HG02885 (cell line): ENCODE results near the gene KCNN1.
"Not testable (repeated sequence)": the region's sequence is repeated elsewhere in the genome, so short reads cannot be mapped to it uniquely, and the experiment has no call there.

Source experiments
- ATAC-seq: cut with Tn5 transposase; IDR thresholded peaks from one replicate; pipeline ENCODE4 v1.9.1; 2021; ENCODE audit warnings: mild to moderate bottlenecking; ENCODE audit not compliant: unreplicated experiment, poor library complexity

KCNN1 gene

DNA sequence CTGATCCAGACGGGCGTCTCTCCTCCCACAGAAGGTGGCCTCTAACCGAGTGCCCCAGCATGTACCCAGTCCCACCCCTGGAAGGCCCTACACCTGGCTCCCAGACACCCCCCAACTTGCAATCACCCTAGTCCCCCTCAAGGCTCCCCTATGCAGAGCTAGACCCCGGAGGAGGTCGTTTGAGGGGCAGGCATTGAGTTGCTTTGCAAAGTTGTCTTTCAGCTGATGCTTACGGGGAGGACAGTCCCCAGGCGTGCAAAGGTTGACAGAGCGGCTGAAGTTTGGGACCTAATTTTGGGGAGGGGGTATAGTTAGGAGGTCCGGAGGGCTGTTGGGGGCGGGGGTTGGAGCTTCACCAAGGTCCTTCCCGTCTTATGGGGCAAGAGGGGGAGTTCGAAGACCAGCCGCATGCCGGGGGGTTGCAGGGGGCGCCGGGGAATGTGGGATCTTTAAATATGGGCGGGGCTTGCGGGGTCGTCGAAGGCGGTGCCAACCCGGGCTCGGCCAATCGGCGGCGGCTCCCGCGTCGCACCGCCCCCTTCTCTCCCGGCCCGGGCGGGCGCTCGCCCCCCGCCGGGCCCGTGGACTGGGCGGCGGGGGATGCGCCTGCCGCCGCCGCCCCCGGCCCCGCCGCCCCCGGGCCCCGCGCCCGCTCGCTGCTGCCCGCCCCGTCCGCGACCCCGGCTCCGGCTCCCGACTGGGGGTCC lies at the start of gene KCNN1:
TSS of gene KCNN1 (plus strand) at position 558 of the 707 bp plus-strand sequence. CDS start 6,782 bp downstream, outside the sequence.
- no peak for ATAC-seq

DNA sequence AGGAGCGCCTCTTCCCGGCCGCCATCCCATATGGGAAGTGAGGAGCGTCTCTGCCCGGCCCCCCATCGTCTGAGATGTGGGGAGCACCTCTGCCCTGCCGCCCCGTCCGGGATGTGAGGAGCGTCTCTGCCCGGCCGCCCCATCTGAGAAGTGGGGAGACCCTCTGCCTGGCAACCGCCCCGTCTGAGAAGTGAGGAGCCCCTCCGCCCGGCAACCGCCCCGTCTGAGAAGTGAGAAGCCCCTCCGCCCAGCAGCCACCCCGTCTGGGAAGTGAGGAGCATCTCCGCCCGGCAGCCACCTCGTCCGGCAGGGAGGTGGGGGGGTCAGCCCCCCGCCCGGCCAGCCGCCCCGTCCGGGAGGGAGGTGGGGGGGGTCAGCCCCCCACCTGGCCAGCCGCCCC lies 48.8 kb upstream of the KCNN1 start:
- ATAC-seq, result not testable (repeated sequence)

DNA sequence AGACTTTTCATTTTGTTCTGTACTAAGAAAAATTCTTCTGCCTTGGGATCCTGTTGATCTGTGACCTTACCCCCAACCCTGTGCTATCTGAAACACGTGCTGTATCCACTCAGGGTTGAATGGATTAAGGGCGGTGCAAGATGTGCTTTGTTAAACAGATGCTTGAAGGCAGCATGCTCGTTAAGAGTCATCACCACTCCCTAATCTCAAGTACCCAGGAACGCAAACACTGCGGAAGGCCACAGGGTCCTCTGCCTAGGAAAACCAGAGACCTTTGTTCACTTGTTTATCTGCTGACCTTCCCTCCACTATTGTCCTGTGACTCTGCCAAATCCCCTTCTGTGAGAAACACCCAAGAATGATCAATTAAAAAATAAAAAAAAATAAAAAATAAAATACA lies 47.8 kb upstream of the KCNN1 start:
- ATAC-seq, result not testable (repeated sequence)

DNA sequence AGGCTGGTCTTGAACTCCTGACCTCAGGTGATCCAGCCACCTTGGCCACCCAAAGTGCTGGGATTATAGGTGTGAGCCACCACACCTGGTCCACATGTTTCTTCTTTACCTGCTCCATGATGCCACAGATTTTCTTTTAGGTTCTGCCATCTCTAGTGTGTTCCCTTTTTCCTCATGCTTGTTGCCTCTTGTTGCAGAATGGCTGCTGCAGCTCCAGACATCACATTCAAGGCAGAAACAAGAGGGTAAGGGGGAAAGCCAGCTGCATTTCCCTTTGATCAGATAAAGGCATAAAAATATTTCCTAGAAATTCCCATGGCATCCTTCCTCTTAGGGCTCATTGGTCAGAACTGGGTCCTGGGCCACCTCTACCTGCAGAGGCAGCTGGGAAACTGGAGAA lies 46.4 kb upstream of the KCNN1 start:
- no peak for ATAC-seq

DNA sequence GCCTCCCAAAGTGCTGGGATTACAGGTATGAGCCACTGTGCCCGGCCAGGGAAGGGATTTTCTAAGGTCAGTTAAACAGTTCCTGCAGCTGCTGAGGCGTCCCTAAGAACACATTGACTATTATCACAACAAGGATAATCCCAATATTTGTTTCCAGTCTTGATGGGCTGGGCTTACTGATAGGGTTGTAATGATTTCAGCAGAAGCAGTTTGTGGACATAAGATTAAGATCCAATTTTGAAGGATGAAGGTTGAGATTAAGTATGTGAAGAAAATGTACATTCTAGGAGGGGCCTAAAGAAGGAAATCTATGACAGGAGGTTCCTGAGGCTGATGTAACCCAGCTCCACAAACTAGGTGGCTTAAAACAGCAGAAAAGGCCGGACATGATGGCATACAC lies 44.8 kb upstream of the KCNN1 start:
- ATAC-seq, result no peak

DNA sequence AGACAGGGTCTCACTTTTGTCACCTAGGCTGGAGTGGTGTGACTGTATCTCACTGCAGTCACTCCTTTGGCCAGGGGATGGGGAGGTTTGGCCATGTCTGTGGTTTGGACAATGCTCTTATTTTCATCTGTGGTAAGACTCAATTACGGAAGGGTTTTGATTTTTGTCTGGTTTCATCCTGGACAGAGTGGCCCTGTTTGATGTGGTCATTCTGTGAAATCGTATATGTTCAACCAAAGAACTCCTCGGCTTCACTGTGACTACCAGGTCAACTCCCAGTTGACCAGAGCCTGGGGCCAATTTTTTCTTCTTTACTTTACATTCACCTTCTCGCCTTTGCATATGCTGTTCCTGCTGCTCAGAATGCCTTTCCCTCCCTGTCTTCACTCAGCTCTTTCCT lies 40.9 kb upstream of the KCNN1 start:
- no peak for ATAC-seq

DNA sequence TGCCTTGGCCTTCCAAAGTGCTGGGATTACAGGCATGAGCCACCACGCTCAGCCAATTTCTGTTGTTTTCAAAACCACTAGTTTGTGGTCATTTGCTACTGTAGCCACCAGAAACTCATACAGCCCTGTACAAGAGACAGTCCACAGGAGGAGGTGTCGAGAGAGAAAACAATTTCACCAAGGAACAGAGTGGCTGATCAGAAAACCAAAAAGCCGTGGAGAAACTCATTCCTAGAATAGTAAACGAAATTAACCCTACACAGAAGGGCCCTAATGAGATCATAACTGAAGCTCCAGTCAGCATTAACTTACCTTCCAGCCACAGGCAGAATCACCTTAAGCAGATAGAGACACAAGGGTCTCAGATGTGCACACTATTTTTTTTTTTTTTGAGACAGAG lies 37.9 kb upstream of the KCNN1 start:
- no peak for ATAC-seq

DNA sequence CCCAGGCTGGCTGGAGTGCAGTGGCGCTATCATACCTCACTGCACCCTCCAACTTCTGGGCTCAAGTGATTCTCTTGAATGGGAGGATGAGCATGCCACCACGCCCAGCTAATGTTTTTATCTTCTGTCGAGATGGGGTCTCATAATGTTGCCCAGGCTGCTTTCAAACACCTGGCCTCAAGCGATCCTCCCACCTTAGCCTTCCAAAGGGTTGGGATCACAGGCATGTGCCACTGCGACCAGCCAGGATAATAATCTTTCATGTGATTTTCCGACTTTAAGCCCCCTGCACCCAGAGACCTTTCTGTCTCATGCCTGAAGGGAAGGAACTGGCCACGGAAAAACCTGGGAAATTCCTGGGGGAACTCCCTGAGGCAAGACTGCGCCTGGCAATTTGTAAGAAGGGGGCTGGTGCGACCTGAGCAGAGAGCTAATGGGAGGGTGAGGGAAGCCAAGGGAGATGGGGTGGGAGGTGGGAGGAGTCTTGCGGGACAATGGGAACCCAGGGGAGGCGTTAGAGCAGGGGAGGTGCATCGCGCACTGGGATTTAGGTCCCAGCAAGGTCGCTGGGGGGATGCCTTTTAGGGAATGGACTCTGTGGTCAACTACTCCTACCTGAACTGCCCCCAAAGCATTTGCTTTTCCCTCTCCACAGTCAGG lies 35.2 kb upstream of the KCNN1 start:
- ATAC-seq, result no peak

DNA sequence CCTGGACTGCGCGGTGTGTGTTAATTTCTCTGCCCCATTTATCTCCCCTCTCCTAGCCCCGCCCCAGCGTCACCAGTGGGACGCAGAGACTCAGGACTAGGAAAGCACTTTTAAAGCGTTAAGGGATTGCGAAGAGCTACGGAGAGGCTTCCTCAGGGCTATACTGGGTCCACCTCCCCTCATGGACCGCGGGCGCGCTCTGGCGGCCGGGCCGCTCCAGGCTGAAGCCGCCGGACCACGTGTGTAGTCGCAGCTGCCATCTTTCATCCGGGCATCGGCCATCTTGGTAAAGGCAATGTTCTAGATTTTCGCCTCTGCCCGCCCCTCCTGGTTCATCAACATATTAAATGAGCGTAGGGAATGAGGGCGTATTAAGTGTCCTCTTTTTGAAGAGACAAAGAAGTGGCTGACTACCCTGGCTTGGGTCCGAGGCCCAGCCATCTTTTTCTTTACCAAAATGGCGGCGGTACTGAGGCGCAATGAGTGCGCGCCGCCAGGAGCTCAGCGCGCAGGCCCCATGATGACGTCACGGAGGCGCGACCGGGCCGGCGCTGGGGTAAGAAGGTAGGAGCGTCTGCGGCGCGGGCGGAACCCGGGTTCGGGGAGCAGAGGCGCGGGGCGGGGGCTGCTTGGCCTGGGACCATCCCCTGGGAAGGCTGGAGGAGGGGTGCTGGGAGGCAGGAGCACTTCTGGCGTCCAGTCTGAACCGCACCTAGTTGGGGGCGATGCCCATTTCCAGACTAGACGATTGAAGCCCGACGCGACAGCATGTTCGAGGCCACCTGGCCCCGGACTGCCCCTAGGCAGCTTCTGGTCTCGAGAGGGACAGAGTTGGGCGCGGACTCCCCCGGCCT lies 34.2 kb upstream of the KCNN1 start, which contains the start of gene CCDC124:
TSS of gene CCDC124 (plus strand) at position 531 of the 854 bp plus-strand sequence. CDS start 3,406 bp downstream, outside the sequence.
- peak; percentile 89 for ATAC-seq

DNA sequence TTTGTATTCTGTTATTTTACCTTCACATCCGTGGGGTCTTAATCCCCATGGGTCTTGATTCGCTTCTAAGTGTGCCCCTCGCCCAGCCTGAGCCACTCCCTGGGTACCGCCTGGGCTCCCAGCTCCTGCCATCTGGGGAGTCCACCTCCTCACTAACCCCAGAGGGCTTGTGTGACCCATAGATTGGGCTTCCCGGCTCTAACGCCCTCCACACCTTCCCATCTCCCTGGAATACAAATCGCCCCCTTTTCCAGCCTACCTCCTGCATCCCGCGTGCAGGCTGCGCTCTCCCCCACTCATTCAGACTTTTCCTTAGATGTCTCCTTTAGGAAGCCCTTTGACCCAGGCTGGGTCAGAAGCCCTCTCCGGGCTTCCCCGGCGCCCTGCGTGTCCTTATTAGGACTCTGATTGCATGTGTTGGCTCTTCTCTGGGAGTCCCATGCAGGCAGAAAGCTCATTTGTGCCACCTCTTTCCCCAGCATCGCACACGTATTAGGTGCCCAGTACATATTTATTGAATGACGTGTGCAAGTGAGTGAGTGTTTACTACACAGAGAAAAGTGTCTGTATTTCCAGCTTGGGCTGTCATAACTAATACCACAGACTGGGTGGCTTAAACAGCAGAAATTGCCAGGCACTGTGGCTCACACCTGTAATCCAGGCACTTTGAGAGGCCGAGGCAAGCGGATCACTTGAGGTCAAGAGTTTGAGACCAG lies 33.3 kb upstream of the KCNN1 start:
- ATAC-seq, result no peak

DNA sequence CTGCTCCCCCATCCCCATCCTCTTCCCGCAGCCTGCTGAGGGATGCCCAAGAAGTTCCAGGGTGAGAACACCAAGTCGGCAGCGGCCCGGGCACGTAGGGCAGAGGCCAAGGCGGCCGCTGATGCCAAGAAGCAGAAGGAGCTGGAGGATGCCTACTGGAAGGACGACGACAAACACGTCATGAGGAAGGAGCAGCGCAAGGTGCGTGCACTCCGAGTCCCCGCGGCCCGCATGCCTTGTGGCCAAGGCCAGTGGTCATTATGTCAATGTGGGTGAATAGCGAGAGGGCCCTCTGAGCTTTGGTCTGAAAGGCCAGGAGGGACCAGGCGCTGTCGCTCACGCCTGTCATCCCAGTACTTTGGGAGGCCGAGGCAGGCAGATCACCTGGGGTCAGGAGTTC lies 30.5 kb upstream of the KCNN1 start:
- ATAC-seq, result no peak

DNA sequence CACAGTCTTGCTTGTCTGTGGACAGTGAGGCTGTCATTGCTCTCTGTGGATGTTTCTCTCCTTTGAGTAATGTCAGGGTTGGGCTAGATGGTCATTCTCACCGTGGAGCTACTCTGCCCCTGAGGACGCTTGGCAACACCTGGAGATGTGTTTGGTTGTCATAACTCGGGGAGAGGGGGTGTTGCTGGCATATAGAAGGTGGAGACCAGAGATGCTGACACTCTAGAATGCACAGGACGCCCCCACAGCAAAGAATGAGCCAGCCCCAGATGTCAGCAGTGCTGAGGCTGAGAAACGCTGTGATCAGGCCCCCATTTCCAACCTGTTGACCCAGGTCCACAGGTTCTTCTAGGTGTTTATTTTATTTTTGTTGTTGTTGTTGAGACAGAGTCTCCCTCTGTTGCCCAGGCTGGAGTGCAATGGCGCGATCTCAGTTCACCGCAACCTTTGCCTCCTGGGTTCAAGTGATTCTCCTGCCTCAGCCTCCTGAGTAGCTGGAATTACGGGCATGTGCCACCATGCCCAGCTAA lies 29.5 kb upstream of the KCNN1 start:
- ATAC-seq, result no peak

DNA sequence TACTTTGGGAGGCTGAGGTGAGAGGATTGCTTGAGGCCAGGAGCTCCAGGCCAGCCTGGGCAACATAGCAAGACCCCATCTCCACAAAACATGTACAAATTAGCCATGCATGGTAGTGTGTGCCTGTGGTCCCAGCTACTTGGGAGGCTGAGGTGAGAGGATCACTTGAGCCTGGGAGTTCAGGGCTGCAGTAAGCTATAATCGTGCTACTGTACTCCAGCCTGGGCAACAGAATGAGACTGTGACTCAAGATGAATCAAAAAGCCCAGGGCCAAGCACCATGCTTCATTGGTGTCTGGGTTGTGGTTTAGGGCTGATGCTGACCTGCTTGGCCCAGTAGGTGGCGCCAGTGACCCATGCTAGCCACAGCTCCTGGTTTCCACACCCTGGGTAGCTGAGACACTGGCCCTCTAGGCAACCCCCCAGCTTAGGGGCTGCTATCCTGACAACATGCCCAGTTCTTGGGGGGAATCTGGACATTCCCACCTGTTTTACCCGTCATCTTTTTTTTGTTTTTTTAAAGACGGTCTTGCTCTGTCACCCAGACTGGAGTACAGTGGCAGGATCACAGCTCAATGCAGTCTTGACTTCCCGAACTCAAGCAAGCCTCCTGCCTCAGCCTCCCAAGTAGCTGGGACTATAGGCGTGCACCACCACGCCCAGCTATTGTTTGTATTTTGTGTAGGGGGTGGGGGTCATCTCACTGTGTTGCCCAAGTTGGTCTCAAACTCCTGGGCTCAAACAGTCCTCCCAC lies 28.6 kb upstream of the KCNN1 start:
- ATAC-seq, result peak; percentile 62

DNA sequence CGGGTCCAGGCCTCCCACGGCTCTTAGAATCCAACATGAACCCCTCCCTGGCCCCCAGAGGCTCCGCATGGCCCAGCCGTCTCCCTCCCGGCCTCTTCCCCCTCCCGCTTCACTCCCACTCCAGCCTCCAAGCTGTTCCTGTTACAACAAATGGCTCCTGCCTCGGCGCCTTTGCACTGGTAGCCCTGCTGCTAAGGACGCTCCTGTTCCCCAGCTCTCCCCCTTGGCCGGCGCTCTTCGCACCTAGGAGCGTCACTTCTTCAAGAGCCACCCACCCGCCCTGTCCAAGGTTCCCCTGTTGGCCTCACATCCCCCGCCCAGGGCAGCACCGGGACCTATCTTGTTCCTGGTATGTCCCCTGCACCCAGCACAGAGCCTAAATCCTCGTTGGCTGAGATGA lies 24.7 kb upstream of the KCNN1 start:
- ATAC-seq, result no peak

DNA sequence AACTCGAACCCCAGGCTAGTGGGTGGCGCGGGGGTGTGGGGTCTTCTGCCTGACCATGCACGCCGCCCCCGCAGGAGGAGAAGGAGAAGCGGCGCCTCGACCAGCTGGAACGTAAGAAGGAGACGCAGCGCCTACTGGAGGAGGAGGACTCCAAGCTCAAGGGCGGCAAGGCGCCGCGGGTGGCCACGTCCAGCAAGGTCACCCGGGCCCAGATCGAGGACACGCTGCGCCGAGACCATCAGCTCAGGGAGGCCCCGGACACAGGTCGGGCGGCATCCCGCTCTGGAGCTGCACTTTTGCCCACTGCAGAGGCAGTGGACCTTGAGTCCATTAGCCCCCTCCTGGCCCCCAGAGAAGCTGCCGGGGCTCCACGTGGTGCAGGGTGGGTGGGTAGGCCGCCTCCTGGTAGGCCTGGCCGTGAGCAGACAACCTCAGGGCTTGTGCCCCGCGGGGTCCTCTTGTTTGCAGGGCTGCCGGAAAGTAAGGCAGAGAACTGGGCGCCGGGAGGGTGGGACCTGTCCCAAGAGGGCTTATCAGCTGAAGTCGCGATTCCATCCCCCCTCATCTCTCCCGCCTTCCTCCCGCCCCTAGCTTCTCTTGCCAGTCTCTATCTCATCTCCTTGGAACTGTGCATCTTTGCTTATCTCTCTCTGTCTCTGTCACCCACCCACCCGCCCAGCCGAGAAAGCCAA lies 24.2 kb upstream of the KCNN1 start:
- no peak for ATAC-seq

DNA sequence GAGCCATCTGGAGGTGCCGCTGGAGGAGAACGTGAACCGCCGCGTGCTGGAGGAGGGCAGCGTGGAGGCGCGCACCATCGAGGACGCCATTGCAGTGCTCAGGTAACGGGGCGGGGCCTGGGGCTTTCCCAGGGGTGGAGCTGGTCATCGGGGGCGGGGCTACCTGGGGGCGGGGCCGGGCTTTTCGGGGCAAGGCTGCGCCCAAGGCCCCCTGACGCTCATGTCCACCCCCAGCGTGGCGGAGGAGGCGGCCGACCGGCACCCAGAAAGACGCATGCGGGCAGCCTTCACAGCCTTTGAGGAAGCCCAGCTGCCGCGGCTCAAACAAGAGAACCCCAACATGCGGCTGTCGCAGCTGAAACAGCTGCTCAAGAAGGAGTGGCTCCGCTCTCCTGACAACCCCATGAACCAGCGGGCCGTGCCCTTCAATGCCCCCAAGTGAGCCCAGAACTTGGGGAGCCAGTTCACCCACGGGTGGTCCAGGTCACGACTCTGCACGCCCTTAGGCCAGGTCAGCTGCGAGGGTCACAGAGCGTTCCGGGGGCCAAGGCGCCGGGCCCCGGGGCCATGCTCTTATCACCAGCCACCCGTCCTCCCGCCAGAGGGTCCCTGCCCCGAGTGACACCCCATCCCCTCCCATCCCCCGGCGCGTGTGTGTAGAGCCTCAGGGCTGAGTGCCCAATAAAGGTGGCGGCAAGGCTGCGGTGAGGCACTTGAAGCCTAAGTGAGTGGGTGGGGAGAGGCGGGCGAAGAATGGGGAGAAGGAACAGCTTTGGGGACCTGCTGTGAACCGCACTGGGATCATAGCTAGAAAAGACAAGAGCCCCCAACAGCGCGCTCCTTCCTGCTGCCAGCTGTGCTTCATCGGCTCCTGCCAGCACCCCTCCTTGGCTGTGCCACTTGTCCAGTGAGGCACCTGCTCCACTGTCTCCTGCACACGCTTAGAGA lies 23.4 kb upstream of the KCNN1 start:
- no peak for ATAC-seq

DNA sequence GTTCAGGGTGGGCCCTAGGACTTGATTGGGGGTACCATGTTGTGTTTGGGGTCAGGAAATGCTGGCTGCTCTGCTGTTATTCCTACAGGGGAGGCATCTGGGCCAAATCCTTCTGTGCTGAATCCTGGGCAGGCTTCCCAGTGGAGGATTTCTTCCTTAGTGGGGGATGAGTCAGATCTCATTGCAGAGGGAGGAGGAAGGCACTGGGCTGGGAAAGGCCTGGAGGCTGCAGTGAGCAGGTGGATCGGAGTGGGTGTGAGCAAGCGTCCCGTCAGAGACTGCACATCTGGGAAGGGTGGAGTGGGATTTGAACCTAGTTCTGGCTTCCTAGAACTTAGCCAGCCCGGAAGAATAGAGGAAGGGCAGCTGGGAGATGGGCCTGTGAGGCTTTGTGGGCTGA lies 22.6 kb upstream of the KCNN1 start:
- ATAC-seq, result no peak
